SH-SY5Y (cell line): Measurements from ENCODE around the gene RALY.

ENCODE experiments used
- GATA2 ChIP-seq: IDR thresholded peaks from 2 replicates; pipeline ENCODE4 v1.6.1; 2011; ENCODE audit warnings: mild to moderate bottlenecking, low read depth, low read length
- GATA3 ChIP-seq: IDR thresholded peaks from 2 replicates; pipeline ENCODE4 v1.6.1; 2011; ENCODE audit warnings: low read depth, mild to moderate bottlenecking, low read length, moderate library complexity

DNA sequence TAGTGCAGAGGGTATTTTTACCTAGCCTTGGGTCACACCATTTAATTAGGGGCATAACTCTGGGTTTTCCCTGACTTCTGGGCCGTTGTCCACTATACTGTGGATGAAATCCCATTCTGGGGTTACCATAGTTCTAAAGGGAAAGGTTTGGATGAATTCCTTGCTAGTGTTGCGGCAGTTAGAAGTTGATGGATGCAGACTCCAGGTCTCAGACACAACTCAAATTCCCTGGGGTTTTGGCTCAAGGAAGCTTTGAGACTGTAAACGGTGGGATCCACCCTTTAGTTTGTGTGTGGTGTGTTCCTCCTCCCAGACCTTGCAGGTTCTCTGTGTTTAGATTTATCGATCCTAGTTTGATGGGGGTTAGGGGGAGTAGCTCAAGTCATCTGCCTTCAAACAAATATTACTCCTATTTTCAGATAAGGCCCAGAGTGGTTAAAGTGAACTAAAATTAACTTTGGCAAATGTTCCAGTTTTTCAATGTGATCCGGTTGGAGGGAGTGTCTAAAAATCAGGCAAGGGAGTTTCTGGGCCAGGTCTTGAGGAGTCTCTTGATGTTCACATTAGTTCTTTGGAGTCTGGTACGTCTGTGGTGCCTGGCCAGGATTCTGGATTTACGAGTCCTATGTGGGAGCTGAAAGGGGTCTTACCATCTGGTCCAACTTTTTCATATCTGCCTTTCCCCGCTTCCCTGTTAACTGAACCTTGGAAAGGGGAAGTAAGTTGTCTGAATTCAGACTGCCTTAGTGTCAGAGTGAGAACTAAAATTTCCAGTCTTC is 1.5 kb downstream of the RALY start:
- TF ChIP-seq GATA2: no peak
- no peak for TF ChIP-seq GATA3
